Activated naive CD4-positive, alpha-beta T cell treated with anti-CD3 and anti-CD28 coated beads, Interleukin-2, amount 50 U/mL, for 16 hours (primary cell): ENCODE results near the gene OTOF.
"Not testable (repeated sequence)": the region's sequence is repeated elsewhere in the genome, so short reads cannot be mapped to it uniquely, and the experiment has no call there.

Source experiments
- DNase-seq: peaks from one replicate; pipeline ENCODE4 v3.0.0-alpha.2; 2020

OTOF gene

DNA sequence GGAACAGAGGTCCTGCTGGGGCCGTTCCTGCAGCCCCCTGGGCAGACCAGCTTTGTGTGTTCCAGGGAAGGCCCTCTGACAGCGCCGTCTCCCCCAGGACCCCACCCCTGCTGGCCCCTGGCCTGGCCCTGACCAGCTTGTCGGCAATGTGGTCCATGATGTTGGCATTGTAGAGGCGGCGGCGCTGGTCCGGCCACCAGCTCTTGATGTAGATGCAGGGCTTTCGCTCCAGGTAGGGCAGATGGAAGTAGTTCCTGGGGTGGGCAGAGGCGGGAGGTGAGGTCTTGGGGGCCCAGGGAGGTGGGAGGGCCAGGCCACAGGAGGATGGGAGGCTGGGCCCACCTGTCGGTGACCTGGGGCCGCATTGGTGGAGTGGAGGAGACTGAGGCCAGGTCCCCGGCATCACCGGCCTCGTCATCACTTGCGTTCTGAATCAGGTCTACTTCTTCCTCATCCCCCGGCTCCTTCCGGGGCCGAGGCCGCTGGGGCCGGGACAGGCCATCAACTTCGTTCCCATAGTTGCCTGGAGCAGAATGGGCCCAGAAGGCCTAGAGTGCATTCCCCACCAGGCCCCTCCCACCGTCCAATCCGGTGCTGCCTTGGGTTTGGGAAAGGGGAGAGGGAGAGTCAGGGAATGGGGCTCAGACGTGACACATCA lies 1.3 kb upstream of the OTOF start:
- DNase-seq = no peak

DNA sequence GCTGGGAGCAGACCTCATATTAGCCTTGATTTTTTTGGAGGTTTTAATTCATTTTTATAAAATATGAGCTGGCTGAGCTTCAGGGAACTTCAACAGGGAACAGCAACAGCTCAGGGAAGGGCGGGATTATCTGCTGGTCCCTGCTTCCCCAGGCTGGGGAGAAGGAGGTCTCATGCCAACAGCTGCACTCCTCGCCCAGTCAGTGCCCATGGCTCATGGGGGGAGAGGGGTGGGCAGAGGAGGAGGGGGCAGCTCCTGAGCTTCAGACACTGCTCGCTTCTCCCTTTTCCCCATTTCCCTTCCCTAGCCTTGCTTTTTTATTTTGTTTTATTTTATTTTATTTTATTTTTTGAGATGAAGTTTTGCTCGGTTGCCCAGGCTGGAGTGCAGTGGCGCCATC lies 442 bp upstream of the OTOF start:
- DNase-seq = no peak

- no peak for DNase-seq
Measured at GRCh38 chr2:26477126-26477910, 606 bp downstream of the OTOF start.

- no peak for DNase-seq
Measured at GRCh38 chr2:26475832-26476501, 2.0 kb downstream of the OTOF start.

DNA sequence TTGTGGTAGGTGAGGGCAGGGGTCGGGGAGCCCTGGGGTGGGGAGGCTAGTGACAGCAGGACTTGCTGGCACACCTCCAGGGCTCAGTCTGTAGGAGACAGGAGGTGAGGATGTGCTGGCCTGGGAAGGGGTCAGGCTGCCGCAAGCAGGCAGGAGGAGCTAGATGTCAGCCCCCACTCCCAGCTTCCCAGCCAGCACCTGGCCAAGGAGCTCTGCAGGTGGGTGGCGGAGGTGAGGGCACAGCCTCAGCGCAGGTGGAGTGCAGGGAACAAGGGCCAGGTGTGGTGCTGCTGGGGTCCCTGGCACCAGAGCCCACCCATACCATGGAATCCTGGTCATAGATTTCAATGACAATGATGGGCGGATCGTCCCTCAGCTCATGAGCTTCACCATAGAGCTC lies 2.9 kb downstream of the OTOF start:
- no peak for DNase-seq

DNA sequence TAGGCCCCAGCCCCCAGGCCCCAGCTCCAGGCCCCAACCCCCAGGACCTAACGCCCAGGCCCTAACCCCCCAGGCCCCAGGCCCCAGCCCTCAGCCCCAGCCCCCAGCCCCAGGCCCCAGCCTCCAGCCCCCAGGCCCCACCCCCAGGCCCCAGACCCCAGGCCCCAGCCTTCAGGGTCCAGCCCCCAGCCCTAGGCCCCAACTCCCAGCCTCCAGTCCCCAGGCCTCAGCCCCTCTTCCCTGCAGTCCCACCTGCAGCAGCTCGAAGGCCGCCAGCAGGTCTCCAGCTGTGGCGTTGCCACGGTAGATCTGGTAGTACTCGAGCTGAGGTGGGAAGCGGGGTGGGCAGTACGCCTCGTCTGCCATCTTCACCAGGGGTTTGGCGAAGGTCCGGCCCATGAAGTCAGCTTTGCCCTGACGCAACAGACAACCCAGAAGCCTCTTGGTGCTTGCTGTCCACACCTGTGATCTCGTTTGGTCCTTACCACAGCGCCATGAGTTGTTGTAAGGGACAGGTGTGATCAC lies 3.6 kb downstream of the OTOF start:
- DNase-seq = no peak

DNA sequence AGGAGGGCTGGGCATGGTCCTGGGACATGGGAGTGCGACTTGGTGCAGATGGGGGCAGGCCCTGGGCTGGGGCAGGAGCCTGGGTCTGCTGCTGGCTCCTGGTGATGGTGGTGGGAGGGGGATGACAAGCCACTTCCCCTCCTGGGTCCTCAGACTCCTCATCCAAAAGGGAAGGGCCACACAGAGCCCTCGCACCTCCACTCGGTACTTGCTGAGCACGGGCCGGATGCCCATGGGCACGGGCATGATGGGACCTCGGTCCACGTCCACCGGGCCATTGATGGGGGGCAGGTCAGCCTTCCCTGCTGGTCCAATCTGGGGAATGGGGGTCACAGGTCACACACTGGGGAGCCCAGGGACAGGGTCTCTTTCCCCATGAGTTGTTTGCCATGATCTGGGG lies 4.1 kb downstream of the OTOF start:
- DNase-seq = no peak

DNA sequence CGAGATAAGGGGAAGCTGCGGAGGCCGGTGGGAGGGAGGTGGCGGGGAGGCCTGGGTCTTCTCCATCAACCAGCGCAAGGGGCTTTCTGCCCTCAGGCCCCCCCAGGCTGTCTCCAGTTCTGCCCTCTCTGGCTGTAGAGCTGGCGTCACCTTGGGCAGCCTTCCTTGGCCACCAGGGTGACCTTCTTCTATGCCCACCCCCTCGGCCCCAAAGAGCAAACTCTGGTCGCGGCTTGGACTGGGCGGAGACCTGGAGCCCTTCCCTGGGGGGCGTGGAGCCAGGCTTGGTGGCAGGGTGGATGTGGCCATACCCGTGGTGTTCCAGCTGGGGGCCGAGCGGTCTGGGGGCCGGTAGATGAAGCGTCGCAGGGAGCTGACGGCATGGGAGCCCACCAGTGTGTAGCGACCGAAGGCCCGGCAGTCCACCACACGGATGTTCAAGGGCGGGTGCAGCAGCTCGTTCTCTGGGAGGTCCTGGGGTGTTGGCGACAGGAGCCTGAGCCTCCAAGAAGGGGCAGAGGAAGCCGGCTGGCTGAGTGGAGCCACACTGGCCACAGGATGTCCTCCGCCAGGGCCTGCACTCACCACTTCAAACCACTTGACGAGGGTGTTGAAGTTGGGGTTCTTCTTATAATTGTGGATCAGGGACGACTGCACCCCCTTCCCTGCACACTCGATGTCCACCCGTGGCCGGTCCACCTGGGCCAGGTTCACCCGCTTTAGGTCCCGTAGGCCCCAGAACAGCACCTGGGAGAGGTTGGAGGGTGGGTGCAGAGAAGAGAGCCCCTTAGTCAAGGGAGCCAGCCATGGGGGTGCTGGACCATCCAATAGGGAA lies 4.9 kb downstream of the OTOF start:
- DNase-seq = no peak

GRCh38 chr2:26471766-26472706 lies 5.9 kb downstream of the OTOF start:
- no peak for DNase-seq

- no peak for DNase-seq
Measured at GRCh38 chr2:26471289-26471688, 6.6 kb downstream of the OTOF start.

DNA sequence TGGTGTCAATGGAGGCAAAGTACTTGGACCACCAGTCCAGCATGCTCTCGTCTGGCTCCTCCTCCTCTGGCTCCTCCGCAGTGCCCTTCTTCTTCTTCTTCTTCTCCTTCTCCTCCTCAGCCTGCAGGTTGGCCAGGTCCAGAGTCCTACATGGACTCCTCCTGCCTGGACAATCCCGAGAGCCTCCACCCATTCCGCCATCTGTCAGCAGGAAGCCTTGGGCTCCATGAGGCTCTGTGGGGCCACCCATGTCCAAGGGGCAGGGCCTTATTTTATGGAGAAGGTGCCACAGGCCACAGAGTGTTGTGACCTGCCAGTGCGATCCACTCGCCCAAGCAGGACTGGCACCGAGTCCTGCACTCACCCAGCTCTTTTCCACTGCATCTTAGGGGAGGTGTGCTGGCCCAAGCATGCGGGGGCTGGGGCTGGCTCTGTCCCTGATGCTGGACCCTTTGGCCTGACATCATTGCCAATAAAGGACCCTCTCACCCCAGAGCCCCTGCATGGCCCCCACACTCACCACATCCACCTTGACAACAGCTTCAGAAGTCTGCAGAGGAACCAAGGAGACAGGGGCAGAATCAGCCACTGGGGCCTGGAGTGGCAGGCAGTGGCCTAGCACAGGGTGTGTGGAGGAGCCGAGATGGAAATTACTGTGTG lies 7.2 kb downstream of the OTOF start:
- DNase-seq = no peak

DNA sequence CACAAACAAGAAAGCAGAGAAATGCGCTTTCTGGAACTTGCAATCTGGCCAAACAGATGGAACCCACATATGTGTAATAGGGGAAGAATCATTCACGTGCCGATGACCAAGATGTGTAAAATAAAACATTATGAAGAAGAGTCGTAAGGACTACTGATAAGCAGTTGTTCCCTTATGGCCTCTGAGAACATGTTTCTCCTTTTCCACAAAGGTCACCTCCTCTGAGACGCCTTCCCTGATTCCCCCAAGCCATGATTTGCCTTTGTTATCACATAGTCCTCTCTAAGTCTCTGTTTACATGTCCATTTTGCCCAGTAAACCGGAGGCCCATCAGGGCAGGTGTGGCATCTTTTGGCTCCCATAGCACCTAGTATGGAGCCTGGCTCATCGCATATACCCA lies 8.0 kb downstream of the OTOF start:
- no peak for DNase-seq

GRCh38 chr2:26469092-26469710 lies 8.7 kb downstream of the OTOF start:
- DNase-seq = peak; percentile 64

GRCh38 chr2:26468544-26468943 lies 9.4 kb downstream of the OTOF start:
- not testable (repeated sequence) for DNase-seq

- no peak for DNase-seq
Measured at GRCh38 chr2:26466662-26467310, 11.1 kb downstream of the OTOF start.

- no peak for DNase-seq
Measured at GRCh38 chr2:26465981-26466471, 11.9 kb downstream of the OTOF start.

DNA sequence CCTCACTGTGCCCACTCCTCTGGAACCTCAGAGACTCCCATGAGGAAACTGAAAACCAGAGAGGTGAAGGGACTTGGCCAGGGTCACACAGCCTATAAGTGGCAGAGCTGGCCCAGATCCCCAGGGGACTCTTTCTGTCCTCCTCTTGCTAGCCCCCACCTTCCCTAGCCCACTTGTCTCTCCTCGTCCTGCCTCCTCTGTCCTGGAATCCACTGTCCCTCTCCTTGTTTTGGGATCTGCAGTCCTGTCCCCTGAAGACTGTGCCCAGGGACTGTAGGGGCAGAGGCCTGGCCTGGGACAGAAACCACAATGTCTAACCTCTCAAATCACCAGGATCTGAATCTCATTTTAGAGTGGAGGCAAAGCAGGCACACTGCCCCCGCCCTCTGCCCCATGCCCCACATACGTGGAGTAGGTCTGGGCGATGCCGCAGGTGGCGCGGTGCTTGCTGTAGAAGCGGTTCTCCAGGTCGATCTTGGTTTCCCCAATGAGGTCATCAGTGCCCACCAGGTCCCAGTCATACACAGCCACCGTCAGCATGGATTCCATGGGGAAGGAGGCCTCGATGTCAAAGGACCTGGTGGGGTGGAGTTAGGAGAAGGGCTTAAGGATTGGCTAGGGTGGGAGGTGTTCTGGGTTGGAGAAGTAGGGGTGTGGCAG lies 12.5 kb downstream of the OTOF start:
- DNase-seq = no peak

GRCh38 chr2:26464390-26465265 lies 13.3 kb downstream of the OTOF start:
- peak; percentile 1 for DNase-seq
